A673 (cell line): ENCODE data around the gene UBD.

Experiments used
- EZH2 ChIP-seq: fragments of 200-600 bp; sonication (generic); IDR thresholded peaks from 2 replicates; pipeline ENCODE4 v1.6.1; 2017; ENCODE audit warnings: borderline replicate concordance, low read depth, mild to moderate bottlenecking, mixed read lengths, antibody characterized with exemption, low read length; ENCODE audit not compliant: poor library complexity, severe bottlenecking
- TF ChIP-seq, protein P1 (sequence below): fragments of 300-800, 200-600 bp; sonication (generic); conservative IDR thresholded peaks from 2 replicates; pipeline ENCODE4 v1.5.1; 2017; ENCODE audit warnings: low read depth, mild to moderate bottlenecking, antibody characterized with exemption, low read length, moderate library complexity, mixed read lengths

DNA sequence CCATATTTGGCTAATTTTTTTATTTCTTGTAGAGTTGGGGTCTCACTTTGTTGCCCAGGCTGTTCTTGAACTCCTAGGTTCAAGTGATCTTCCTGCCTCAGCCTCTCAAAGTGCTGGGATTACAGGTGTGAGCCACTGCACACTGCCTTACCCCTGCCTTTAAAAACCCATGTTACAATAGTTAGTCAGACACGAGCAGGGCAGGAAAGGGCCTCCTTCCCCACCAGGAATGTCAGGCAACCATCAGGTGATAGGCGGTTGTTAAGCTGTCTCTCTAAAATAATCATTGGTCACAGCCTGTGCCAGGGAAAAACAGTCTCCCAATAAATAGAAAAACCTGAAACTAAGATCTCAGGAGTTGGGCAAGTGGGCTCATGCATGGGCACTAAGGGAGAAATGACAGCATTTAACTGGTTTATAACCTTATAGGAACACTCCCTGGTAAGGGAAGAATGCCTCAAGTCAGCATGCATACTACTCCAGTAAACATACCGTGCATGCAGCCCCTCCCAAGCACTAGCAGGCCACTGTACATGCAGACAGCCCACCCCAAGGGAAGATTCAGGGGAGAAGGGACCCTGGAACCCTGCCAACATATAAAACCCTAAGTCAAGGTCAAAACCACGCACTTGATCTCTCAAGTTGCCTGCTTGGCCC is 33.8 kb upstream of the UBD start:
- TF ChIP-seq, protein P1, sequence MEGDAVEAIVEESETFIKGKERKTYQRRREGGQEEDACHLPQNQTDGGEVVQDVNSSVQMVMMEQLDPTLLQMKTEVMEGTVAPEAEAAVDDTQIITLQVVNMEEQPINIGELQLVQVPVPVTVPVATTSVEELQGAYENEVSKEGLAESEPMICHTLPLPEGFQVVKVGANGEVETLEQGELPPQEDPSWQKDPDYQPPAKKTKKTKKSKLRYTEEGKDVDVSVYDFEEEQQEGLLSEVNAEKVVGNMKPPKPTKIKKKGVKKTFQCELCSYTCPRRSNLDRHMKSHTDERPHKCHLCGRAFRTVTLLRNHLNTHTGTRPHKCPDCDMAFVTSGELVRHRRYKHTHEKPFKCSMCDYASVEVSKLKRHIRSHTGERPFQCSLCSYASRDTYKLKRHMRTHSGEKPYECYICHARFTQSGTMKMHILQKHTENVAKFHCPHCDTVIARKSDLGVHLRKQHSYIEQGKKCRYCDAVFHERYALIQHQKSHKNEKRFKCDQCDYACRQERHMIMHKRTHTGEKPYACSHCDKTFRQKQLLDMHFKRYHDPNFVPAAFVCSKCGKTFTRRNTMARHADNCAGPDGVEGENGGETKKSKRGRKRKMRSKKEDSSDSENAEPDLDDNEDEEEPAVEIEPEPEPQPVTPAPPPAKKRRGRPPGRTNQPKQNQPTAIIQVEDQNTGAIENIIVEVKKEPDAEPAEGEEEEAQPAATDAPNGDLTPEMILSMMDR: no peak
- TF ChIP-seq EZH2: no peak
